Right atrium auricular region (tissue), 2 donors: ENCODE results near the gene CCDC187. TPM values are rescaled to one million over a fixed set of nuclear protein-coding genes. Genes with fewer than 3 reads are reported as not detected.

Experiments used
- DNase-seq: peaks from one replicate; pipeline ENCODE4 v3.0.0-alpha.2; 2019; ENCODE audit warnings: low spot score
- H3K27ac ChIP-seq, 2 donors: fragments of 200-600 bp; sonication (generic); 1 replicate in 1 of 2; 2 replicates in 1 of 2; pipeline ENCODE4 v1.5.1; 2016 to 2019
- H3K27me3 ChIP-seq, 2 donors: fragments of 200-600 bp; sonication (generic); one replicate each; pipeline versions ENCODE4 v1.5.1 to v1.6.0; 2017 to 2019
- H3K36me3 ChIP-seq: fragments of 200-600 bp; sonication (generic); one replicate; pipeline ENCODE4 v1.5.1; 2016
- H3K4me1 ChIP-seq, 2 donors: fragments of 200-600 bp; sonication (generic); one replicate each; pipeline versions ENCODE4 v1.5.1 to v1.6.0; 2017 to 2019
- H3K4me3 ChIP-seq, 2 donors: fragments of 200-600 bp; sonication (generic); 1 replicate in 1 of 2; 2 replicates in 1 of 2; pipeline ENCODE4 v1.5.1; 2017 to 2019; ENCODE audit warnings: mild to moderate bottlenecking in 1 of 2, moderate library complexity in 1 of 2
- H3K9me3 ChIP-seq, 2 donors: fragments of 200-600 bp; sonication (generic); one replicate each; pipeline ENCODE4 v1.5.1; 2019
- CTCF ChIP-seq, 2 donors: fragments of 200-600 bp; sonication (generic); IDR thresholded peaks; one replicate each; pipeline ENCODE4 v1.5.1; 2019; ENCODE audit warnings: antibody characterized with exemption in 2 of 2
- total RNA-seq, 2 donors: library from RNA; depleted of rRNA; stranded (reverse); fragments of >200 nt; gene quantifications; one replicate each; pipeline ENCODE4 v1.1.0, GENCODE V29; 2016

The CCDC187 gene
- total RNA-seq, 2 donors from 2014 or later, result not detected

GRCh38 chr9:136291306-136292025 lies 12.4 kb downstream of the CCDC187 start:
- no peak for TF ChIP-seq CTCF (IDR thresholded peaks at IDR 0.05)
- no peaks in the 10 kb centered on the region for H3K27me3 ChIP-seq

GRCh38 chr9:136290508-136291000 lies 13.3 kb downstream of the CCDC187 start:
- Histone ChIP-seq H3K4me3 (no peak overlapping the region), H3K27me3 (no peaks in the 10 kb centered on the region), H3K9me3 (no peaks in the 10 kb centered on the region), H3K4me1 (no peaks in the 10 kb centered on the region), H3K36me3 (no peaks in the 10 kb centered on the region), H3K27ac (no peak overlapping the region)
- no peak for TF ChIP-seq CTCF (IDR thresholded peaks at IDR 0.05)
- no peak for DNase-seq

More at GRCh38 chr9:136291306-136292025, 12.4 kb downstream of the CCDC187 start:
- Histone ChIP-seq H3K36me3 (no peaks in the 10 kb centered on the region), H3K9me3 (no peaks in the 10 kb centered on the region), H3K4me3 (no peak overlapping the region), H3K4me1 (no peaks in the 10 kb centered on the region), H3K27ac (no peak overlapping the region)
- no peak for DNase-seq

- no peak overlapping the region for H3K27ac ChIP-seq
- no peaks in the 10 kb centered on the region for H3K4me1 ChIP-seq
- H3K4me3 ChIP-seq, result no peak overlapping the region
- no peak for TF ChIP-seq CTCF (IDR thresholded peaks at IDR 0.05)
- no peaks in the 10 kb centered on the region for H3K9me3 ChIP-seq
- H3K36me3 ChIP-seq, result no peaks in the 10 kb centered on the region
- no peaks in the 10 kb centered on the region for H3K27me3 ChIP-seq
- no peak for DNase-seq
Measured at GRCh38 chr9:136289651-136290507, 14.0 kb downstream of the CCDC187 start.

- no peak overlapping the region for H3K27ac ChIP-seq
- no peaks in the 10 kb centered on the region for H3K9me3 ChIP-seq
- no peaks in the 10 kb centered on the region for H3K27me3 ChIP-seq
- TF ChIP-seq CTCF (IDR thresholded peaks at IDR 0.05), result no peak
- DNase-seq, result no peak
- H3K36me3 ChIP-seq, result no peaks in the 10 kb centered on the region
- H3K4me3 ChIP-seq, result no peak overlapping the region
- peaks cover 0 to 8% of the 10 kb centered on the region in 2 donors for H3K4me1 ChIP-seq
Measured at GRCh38 chr9:136287960-136288753, 15.7 kb downstream of the CCDC187 start.

- H3K27me3 ChIP-seq, result no peaks in the 10 kb centered on the region
- DNase-seq, result no peak
- H3K9me3 ChIP-seq, result no peaks in the 10 kb centered on the region
- no peak for TF ChIP-seq CTCF (IDR thresholded peaks at IDR 0.05)
- no peaks in the 10 kb centered on the region for H3K36me3 ChIP-seq
- H3K4me3 ChIP-seq, result no peak overlapping the region
- no peak overlapping the region for H3K27ac ChIP-seq
- peaks cover 0 to 14% of the 10 kb centered on the region in 2 donors for H3K4me1 ChIP-seq
Measured at GRCh38 chr9:136286987-136287379, 16.9 kb downstream of the CCDC187 start.
